Measurements from ENCODE around the gene NAA10.

NAA10 gene

DNA sequence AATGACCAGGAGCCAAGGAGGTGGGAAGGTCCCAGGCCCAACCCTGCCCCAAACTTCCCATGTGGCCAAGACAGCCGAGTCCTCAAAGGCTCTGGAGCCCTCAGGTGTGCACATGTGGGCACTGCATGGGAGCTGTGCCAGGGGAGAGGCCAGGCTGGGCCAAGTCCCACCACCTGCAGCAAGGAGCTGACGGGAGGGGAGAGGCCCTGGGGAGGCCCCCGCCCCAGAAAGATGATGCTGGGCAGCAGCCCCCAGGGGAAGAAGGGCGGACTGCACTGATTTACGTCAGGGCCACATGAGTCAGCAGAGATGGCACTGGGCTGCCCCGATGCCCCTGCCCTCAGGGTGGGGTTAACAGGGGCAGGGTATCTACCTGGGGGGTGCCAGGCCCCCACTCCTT, 50.2 kb downstream of the NAA10 start:
- DNase-seq (ENCODE audit: low read depth), result no peak

DNA sequence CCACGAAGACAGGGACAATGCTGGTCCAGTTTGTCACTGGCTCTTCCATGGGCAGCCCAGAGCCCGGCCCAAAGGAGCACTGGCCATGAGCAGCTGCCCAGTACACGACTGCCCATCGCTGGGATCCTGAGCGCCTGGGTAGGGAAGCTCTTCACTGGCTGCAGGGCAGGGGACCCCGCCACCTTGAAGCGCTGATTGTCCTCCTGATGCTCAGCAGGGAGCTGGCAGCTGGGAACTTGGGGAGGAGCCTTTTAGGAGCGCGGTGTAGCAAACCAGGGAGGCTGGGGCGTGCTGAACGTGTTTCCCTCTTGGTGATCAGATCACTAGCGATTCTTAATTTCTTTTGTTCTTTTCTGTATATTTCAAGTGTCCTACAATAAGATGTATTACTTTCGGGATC, 50.7 kb downstream of the NAA10 start:
- DNase-seq (ENCODE audit: low read depth), result no peak

DNA sequence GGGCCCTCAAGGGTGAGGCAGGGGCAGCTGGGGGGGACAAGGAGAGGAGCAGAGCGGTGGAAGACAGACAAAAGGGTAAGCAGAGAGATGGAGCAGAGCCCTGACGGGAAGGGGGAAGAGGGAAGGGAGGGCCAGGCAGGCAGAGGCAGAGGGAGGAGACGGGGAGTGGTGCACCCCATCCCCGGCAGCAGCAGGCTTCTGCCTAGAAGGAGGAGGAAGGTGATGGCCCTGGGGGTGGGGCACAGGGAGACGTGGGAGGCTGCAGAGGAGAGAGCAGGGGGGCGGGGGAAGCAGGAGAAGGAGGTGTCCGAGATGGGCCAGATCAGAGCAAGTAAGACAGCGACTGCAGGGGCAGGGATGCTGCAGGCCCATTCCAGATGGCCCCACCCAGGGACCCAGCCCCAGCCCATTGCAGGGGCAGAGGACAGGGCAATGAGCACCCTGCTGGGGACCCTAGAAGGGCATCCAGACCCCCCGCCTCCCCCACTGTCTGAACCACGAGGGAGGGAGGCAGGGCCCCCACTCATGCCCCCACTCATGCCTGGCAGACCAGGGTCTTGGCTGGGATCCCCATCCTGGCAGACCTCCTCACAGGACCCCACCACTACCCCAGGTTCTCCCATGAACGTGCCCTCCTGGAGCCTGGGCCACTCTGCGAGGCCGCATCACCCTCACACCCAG, 51.5 kb downstream of the NAA10 start:
- DNase-seq (ENCODE audit: low read depth), result no peak

DNA sequence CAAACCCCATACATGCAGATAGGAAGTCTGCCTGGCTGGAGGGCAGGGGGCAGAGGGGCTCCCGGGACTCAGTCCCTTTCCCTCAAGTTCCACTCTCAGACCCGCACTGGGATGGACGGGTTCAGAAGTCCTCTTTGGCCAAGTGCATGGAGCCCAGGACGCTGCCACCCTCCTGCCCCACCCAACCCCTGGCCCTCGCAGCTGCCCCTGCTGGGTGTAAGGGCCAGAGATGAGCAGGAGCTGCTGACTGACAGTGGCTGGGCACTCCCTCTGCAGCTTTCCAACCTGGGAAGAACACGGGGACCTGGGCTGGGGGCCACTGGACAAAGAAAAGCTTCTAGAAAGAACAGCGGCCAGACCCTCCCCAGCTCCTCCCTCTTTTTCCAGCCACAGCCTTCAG, 52.3 kb downstream of the NAA10 start:
- no peak for DNase-seq (ENCODE audit: low read depth)

DNA sequence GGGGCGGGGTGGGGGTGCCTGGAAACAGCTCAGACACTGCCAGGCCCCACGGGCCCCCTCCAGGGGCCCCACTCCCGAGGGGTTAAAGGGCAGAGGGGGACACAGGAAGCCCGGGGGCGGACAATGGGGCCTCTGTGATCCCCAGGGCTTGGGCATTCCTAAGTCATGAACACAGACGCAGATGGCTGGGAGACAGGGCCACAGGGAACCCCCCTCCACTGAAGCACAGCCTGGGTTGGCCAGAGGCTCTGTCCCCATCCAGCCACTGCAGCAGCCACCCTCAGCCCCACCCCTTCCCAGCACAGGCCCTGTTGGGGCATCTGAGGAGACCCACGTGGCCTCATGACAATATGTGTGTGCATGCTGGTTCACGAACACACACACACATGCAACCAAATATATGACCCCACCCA, 52.7 kb downstream of the NAA10 start:
- no peak for DNase-seq (ENCODE audit: low read depth)

DNA sequence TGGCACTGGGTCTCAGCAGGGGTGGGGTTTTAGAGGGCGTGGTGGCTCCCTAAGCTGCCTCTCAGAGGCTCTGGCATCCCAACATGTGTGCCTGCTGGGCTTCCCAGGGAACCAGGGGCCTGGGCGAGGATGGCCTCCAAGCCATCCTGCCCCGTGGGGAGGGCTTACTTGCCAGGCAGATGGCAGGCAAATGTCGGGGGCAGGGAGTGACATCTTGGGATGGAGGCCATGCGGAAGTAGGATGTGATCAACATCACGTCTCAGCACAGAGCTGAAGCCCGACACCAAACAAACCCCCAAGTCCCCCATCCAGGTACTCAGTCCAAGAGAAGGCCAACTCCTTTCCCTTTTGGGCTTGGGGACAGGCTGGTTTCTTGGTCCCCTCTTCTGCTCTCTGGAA, 53.6 kb downstream of the NAA10 start:
- no peak for DNase-seq (ENCODE audit: low read depth)

DNA sequence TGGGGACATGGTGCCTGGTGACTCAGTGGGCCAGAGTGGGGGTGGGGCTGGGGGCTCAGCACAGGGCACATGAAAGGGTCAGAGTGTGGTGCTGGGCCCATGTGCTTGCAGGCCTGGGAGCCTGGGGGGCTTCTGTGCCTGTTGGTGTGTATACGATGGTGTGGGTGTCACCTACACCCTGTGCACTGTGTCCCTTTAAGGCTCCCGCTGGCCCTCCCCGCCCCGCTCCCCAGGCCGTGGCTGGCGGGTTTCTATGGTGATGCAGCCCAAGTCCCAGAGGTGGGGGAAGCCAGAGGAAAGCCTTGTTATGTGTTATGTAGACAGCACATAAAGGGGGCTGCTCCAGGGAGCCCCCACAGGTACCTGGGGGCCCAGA, 54.4 kb downstream of the NAA10 start:
- no peak for DNase-seq (ENCODE audit: low read depth)

DNA sequence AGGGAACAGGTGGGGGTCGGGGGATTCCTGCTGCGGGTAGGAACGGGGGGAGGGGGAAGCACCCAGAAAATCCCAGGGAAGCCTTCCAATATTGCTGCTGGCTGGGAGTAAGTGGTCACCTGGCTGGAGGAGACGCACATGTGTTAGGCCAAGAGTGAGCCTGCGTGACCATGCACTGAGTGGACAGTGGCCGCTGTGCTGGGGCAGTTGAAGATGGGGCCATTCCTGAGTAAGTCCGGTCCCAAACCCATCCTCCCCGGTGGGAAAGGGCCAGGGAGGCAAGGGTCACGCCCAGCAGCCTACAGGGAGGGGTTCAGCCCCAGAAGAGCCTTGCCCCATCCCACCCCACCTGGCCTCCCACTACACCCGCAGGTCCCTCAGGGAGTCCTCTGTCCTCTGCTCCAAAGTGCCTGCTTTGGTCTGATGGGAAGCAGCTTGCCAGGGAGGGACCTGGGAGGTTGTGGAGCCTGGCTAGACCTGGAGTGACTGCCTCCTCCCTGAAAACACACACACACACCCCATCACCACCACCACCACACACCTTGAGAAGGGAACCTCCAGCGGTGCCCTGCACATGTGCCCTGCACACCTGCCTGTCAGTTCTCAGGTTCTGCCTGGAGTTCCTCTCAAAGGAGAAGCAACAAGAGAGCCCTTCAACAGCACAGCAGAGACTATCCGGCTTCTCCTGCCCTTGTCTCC, 54.9 kb downstream of the NAA10 start:
- no peak for DNase-seq (ENCODE audit: low read depth)

Measured in stimulated activated CD8-positive, alpha-beta memory T cell treated with anti-CD3 and anti-CD28 coated beads, Interleukin-15, amount 100 ng/mL, for 24 hours (primary cell).